Tibial nerve (tissue), 4 donors: ENCODE results near the gene PARM1. TPM values are rescaled to one million over a fixed set of nuclear protein-coding genes. Genes with fewer than 3 reads are reported as not detected.

Experiments used
- DNase-seq, 2 donors: peaks; one replicate each; pipeline ENCODE4 v3.0.0-alpha.2; 2019; ENCODE audit warnings: low spot score in 2 of 2
- H3K27ac ChIP-seq, 4 donors: fragments of 200-600 bp; sonication (generic) in 3 of 4; one replicate each; pipeline ENCODE4 v1.5.1; 2017 to 2019; ENCODE audit warnings: mild to moderate bottlenecking in 1 of 4
- H3K27me3 ChIP-seq, 2 donors: fragments of 200-600 bp; sonication (generic) in 1 of 2; one replicate each; pipeline versions ENCODE4 v1.5.1 to v1.6.0; 2017 to 2019
- H3K36me3 ChIP-seq, 3 donors: fragments of 200-600 bp; sonication (generic); one replicate each; pipeline ENCODE4 v1.5.1; 2018 to 2019
- H3K4me1 ChIP-seq, 4 donors: fragments of 200-600 bp; sonication (generic) in 3 of 4; one replicate each; pipeline ENCODE4 v1.5.1; 2017 to 2019
- H3K4me3 ChIP-seq, 4 donors: fragments of 200-600 bp; sonication (generic) in 3 of 4; one replicate each; pipeline ENCODE4 v1.5.1; 2017 to 2019; ENCODE audit warnings: mild to moderate bottlenecking in 1 of 4, moderate library complexity in 1 of 4
- H3K9me3 ChIP-seq, 4 donors: fragments of 200-600 bp; sonication (generic) in 3 of 4; one replicate each; pipeline ENCODE4 v1.5.1; 2017 to 2019
- EP300 ChIP-seq, 2 donors: sonication (generic); formaldehyde crosslinking; IDR thresholded peaks; one replicate each; pipeline ENCODE4 v1.6.1; 2017; ENCODE audit warnings: antibody characterized with exemption in 2 of 2, mild to moderate bottlenecking in 1 of 2
- POLR2A ChIP-seq, 2 donors: fragments of 450-650 bp; IDR thresholded peaks; one replicate each; pipeline ENCODE4 v1.6.1; 2017; ENCODE audit warnings: antibody characterized with exemption in 2 of 2, mild to moderate bottlenecking in 2 of 2, moderate library complexity in 2 of 2
- WGBS, 2 donors: methylation state at CpG; one replicate each; pipeline ENCODE4 v1.1.5; 2018; 5-methylcytosine and 5-hydroxymethylcytosine counted together
- total RNA-seq, 4 donors: library from RNA; depleted of rRNA; stranded (reverse); fragments of >200 nt; gene quantifications; one replicate each; pipeline ENCODE4 v1.1.0, GENCODE V29; 2016
- TF ChIP-seq, protein P1 (sequence below), 5 experiments: fragments of 200-600 bp in 3 of 5; fragments of 450-650 bp in 2 of 5; sonication (generic) in 3 of 5; IDR thresholded peaks; one replicate each; pipeline ENCODE4 v1.5.1; 2016 to 2019; ENCODE audit warnings: antibody characterized with exemption in 5 of 5, mild to moderate bottlenecking in 3 of 5, moderate library complexity in 2 of 5

Gene PARM1
- total RNA-seq, 4 donors from 2014 or later: 10.0 to 23.8 (median 20.9) TPM

- H3K27me3 ChIP-seq: no peaks in the 10 kb centered on the region
- TF ChIP-seq, protein P1, sequence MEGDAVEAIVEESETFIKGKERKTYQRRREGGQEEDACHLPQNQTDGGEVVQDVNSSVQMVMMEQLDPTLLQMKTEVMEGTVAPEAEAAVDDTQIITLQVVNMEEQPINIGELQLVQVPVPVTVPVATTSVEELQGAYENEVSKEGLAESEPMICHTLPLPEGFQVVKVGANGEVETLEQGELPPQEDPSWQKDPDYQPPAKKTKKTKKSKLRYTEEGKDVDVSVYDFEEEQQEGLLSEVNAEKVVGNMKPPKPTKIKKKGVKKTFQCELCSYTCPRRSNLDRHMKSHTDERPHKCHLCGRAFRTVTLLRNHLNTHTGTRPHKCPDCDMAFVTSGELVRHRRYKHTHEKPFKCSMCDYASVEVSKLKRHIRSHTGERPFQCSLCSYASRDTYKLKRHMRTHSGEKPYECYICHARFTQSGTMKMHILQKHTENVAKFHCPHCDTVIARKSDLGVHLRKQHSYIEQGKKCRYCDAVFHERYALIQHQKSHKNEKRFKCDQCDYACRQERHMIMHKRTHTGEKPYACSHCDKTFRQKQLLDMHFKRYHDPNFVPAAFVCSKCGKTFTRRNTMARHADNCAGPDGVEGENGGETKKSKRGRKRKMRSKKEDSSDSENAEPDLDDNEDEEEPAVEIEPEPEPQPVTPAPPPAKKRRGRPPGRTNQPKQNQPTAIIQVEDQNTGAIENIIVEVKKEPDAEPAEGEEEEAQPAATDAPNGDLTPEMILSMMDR (IDR thresholded peaks at IDR 0.05): no peak
- TF ChIP-seq POLR2A (IDR thresholded peaks at IDR 0.05): no peak
- TF ChIP-seq EP300 (IDR thresholded peaks at IDR 0.05): no peak
- no peaks in the 10 kb centered on the region for H3K9me3 ChIP-seq
- DNase-seq: no peak
- H3K4me1 ChIP-seq: no peaks in the 10 kb centered on the region
- no peaks in the 10 kb centered on the region for H3K36me3 ChIP-seq
- no peak overlapping the region for H3K4me3 ChIP-seq
- H3K27ac ChIP-seq: no peak overlapping the region
- WGBS, 2 donors: 67 to 71% methylated on average over 5 of the region's 5 CpGs
Observed at GRCh38 chr4:75040703-75041102, 107.8 kb downstream of the PARM1 start.

GRCh38 chr4:75042601-75043208, 109.8 kb downstream of the PARM1 start:
- 68 to 77% methylated on average over 2 of the region's 2 CpGs for WGBS, 2 donors
- Histone ChIP-seq H3K36me3 (no peaks in the 10 kb centered on the region), H3K4me3 (no peak overlapping the region), H3K9me3 (no peaks in the 10 kb centered on the region), H3K27me3 (no peaks in the 10 kb centered on the region), H3K27ac (no peak overlapping the region), H3K4me1 (no peaks in the 10 kb centered on the region)
- TF ChIP-seq POLR2A (IDR thresholded peaks at IDR 0.05): no peak
- no peak for TF ChIP-seq EP300 (IDR thresholded peaks at IDR 0.05)
- TF ChIP-seq, protein P1 (IDR thresholded peaks at IDR 0.05): no peak
- DNase-seq: no peak

GRCh38 chr4:75046226-75046625, 113.3 kb downstream of the PARM1 start:
- WGBS, 2 donors: 89 to 92% methylated on average over 4 of the region's 4 CpGs

GRCh38 chr4:75046641-75047040, 113.7 kb downstream of the PARM1 start:
- WGBS, 2 donors: 54 to 61% methylated on average over 2 of the region's 2 CpGs
- H3K9me3 ChIP-seq: no peaks in the 10 kb centered on the region
- no peaks in the 10 kb centered on the region for H3K27me3 ChIP-seq
- TF ChIP-seq, protein P1 (IDR thresholded peaks at IDR 0.05): no peak
- TF ChIP-seq POLR2A (IDR thresholded peaks at IDR 0.05): no peak
- no peak for TF ChIP-seq EP300 (IDR thresholded peaks at IDR 0.05)
- no peak overlapping the region for H3K27ac ChIP-seq
- H3K4me1 ChIP-seq: no peaks in the 10 kb centered on the region
- no peak for DNase-seq
- no peaks in the 10 kb centered on the region for H3K36me3 ChIP-seq
- no peak overlapping the region for H3K4me3 ChIP-seq

More at GRCh38 chr4:75046226-75046625, 113.3 kb downstream of the PARM1 start:
- Histone ChIP-seq H3K27me3 (no peaks in the 10 kb centered on the region), H3K4me1 (no peaks in the 10 kb centered on the region), H3K36me3 (no peaks in the 10 kb centered on the region), H3K9me3 (no peaks in the 10 kb centered on the region), H3K4me3 (no peak overlapping the region), H3K27ac (no peak overlapping the region)
- no peak for DNase-seq
- TF ChIP-seq EP300 (IDR thresholded peaks at IDR 0.05) (no peak), POLR2A (IDR thresholded peaks at IDR 0.05) (no peak)
- TF ChIP-seq, protein P1 (IDR thresholded peaks at IDR 0.05): no peak

- H3K4me3 ChIP-seq: no peak overlapping the region
- DNase-seq: no peak
- 54 to 62% methylated on average over 9 of the region's 9 CpGs for whole genome bisulfite sequencing, 2 donors
- H3K9me3 ChIP-seq: no peaks in the 10 kb centered on the region
- H3K27me3 ChIP-seq: no peaks in the 10 kb centered on the region
- H3K27ac ChIP-seq: no peak overlapping the region
- no peaks in the 10 kb centered on the region for H3K4me1 ChIP-seq
- H3K36me3 ChIP-seq: no peaks in the 10 kb centered on the region
- TF ChIP-seq, protein P1 (IDR thresholded peaks at IDR 0.05): no peak
- TF ChIP-seq POLR2A (IDR thresholded peaks at IDR 0.05) (no peak), EP300 (IDR thresholded peaks at IDR 0.05) (no peak)
Observed at GRCh38 chr4:75048208-75048879, 115.4 kb downstream of the PARM1 start.
